Measurements from ENCODE around the gene IGFBP6. TPM values are rescaled to one million over a fixed set of nuclear protein-coding genes. Genes with fewer than 3 reads are reported as not detected.
"Not testable (repeated sequence)": the region's sequence is repeated elsewhere in the genome, so short reads cannot be mapped to it uniquely, and the experiment has no call there.

Gene IGFBP6
- total and polyA plus RNA-seq, 12 donors: 12.9 to 559 (median 212) TPM

DNA sequence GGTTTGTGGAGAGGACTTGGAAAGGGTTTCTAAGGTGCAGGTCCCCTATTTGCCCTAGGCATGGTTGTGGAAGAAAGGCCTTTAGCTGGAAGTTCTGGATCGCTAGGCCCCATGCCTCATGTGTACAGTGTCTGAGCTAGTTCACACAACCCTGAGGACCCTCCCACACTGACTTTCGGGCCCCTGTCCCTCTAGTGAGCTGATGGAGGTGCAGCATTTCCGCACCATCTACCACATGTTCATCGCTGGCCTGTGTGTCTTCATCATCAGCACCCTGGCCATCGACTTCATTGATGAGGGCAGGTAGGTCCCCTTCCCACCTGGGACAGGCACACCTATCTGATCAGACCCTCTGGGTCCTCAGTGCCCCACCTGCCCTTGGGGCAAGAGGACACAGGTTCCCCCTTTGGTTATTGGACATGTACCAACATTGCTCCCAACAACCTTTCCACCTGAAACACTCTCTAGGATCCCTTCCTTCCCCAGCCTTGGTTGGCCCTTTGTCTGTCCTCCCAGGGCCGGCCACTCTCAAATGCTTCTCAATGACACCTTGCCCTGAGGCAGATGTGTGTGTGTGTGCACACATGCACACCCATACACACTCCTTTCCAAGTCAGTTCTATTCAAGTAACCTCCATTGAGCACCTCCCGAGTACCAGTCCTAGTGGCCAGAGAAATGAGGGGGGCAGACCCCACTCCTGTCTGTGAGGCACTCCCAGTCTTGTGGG is 8.4 kb downstream of the IGFBP6 start:
- Histone ChIP-seq H3K4me3 (no peak overlapping the region), H3K9me3 (replicated peaks in 1 of 3) (no peaks in the 10 kb centered on the region), H3K36me3 (replicated peaks in 1 of 2) (no peaks in the 10 kb centered on the region), H3K27me3 (no peaks in the 10 kb centered on the region), H3K4me1 (replicated peaks in 1 of 2) (no peaks in the 10 kb centered on the region), H3K27ac (peak overlapping the region in 1 of 5 donors; percentile 3)
- WGBS, 4 donors: 93 to 97% (median 93%) methylated on average over 3 to 7 of the region's 7 CpGs
- intact Hi-C loops (cut with DNase I): no loop called here
- peak in 1 of 7 donors; percentile 34 for DNase-seq
- no peak for TF ChIP-seq POLR2A (IDR thresholded peaks at IDR 0.05)
- TF ChIP-seq, protein P1, sequence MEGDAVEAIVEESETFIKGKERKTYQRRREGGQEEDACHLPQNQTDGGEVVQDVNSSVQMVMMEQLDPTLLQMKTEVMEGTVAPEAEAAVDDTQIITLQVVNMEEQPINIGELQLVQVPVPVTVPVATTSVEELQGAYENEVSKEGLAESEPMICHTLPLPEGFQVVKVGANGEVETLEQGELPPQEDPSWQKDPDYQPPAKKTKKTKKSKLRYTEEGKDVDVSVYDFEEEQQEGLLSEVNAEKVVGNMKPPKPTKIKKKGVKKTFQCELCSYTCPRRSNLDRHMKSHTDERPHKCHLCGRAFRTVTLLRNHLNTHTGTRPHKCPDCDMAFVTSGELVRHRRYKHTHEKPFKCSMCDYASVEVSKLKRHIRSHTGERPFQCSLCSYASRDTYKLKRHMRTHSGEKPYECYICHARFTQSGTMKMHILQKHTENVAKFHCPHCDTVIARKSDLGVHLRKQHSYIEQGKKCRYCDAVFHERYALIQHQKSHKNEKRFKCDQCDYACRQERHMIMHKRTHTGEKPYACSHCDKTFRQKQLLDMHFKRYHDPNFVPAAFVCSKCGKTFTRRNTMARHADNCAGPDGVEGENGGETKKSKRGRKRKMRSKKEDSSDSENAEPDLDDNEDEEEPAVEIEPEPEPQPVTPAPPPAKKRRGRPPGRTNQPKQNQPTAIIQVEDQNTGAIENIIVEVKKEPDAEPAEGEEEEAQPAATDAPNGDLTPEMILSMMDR (IDR thresholded peaks at IDR 0.05): no peak

DNA sequence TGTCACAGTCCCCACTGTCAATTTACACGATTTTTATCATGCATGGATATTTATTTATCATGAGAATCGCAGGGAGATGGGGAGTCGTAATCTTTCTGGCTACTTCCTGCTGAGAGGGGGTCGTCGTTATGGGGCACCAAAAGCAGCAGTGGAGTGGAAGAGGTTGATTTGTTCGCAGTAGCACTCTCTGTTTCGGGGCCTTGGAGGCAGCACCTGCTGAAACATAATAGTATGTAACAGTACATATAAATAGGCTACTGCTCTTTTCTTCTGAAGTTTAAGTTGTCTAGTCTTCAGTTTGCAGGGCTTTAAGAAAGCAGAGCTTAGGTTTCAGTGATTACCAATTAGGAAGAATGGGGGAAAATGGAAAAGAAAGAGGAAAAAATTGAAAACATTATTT is 9.7 kb downstream of the IGFBP6 start:
- no peaks in the 10 kb centered on the region for H3K36me3 ChIP-seq (replicated peaks in 1 of 2)
- H3K27me3 ChIP-seq: no peaks in the 10 kb centered on the region
- TF ChIP-seq, protein P1 (IDR thresholded peaks at IDR 0.05): no peak
- no peak for TF ChIP-seq POLR2A (IDR thresholded peaks at IDR 0.05)
- intact Hi-C loops (cut with DNase I): no loop called here
- peak in 1 of 7 donors; percentile 9 for DNase-seq
- WGBS, 4 donors: 54 to 69% (median 63%) methylated on average over 7 of the region's 7 CpGs
- no peak overlapping the region for H3K27ac ChIP-seq
- H3K4me1 ChIP-seq (replicated peaks in 1 of 2): no peaks in the 10 kb centered on the region
- H3K4me3 ChIP-seq: no peak overlapping the region
- no peaks in the 10 kb centered on the region for H3K9me3 ChIP-seq (replicated peaks in 1 of 3)

DNA sequence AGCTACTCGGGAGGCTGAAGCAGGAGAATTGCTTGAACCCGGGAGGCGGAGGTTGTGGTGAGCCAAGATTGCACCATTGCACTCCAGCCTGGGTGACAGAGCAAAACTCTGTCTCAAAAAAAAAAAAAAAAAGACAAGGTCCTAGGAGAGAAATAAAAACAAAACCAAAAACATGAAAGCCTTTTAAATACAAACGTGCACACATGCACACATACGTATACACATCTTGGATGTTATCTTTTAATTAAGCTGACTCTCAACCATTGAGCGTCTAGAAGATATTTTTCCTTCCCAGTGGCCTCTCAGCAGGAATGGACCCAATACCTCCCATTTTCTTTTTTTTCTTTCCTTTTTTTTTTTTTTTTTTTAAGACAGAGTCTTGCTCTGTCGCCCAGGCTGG is 15.0 kb downstream of the IGFBP6 start:
- 77 to 87% (median 81%) methylated on average over 7 of the region's 7 CpGs for WGBS, 4 donors
- H3K4me3 ChIP-seq; DNase-seq; H3K9me3 ChIP-seq (replicated peaks in 1 of 3); H3K36me3 ChIP-seq (replicated peaks in 1 of 2); intact Hi-C loops (cut with DNase I); H3K27ac ChIP-seq; H3K27me3 ChIP-seq; H3K4me1 ChIP-seq (replicated peaks in 1 of 2): not testable (repeated sequence)

DNA sequence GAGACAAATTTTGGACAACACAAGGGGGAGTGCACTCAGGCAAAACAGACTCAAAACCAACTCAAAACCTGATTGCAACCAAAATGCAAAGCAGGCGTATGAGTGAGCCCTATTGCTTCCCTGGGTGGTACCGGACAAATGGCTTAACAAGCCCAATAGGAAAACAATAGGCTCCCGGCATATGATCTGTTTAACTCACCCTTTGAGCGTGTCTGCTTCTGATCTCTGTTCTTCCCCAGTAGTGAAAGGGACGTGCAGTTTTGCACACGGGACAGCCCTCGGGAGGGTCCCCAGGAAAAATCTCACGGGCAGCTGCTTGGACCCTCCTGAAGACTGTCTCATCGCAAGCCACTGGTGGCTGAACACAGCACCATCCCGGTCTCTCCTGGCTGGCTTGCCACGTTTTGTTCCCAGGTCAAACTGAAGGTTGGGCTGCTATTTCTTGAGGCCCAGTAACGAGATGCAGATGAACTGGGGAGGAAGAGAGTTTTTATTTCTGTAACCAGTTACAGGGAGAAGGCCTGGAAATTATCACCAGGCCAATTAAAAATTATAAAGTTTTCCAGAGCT is 15.8 kb downstream of the IGFBP6 start:
- intact Hi-C loops (cut with DNase I): no loop called here
- DNase-seq: peak in 1 of 7 donors; percentile 13
- H3K9me3 ChIP-seq (replicated peaks in 1 of 3): no peaks in the 10 kb centered on the region
- H3K4me3 ChIP-seq: no peak overlapping the region
- H3K36me3 ChIP-seq (replicated peaks in 1 of 2): no peaks in the 10 kb centered on the region
- TF ChIP-seq, protein P1 (IDR thresholded peaks at IDR 0.05): no peak
- no peak for TF ChIP-seq POLR2A (IDR thresholded peaks at IDR 0.05)
- no peaks in the 10 kb centered on the region for H3K4me1 ChIP-seq (replicated peaks in 1 of 2)
- H3K27ac ChIP-seq: no peak overlapping the region
- WGBS, 4 donors: 86 to 90% (median 88%) methylated on average over 12 of the region's 12 CpGs
- H3K27me3 ChIP-seq: no peaks in the 10 kb centered on the region

DNA sequence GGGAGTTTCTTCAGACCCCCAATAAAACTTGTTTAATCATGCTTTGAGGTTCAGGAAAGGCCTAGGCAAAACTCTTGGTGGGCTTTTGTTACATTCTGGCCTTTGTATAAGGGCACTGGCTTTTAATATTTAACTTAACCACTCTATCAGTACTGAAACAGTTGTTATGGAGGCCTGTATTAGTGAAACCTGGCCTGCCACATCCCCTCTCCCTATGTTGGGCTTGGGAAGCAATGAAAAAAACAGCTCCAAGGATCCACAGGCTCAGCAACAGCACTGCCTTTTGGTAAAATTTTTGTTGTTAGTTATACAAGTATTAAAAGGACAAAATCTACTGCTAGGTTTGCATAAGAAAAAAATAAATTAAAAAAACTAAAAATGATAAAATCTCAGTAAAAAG is 16.5 kb downstream of the IGFBP6 start:
- no peak for DNase-seq
- Histone ChIP-seq H3K4me1 (replicated peaks in 1 of 2) (no peaks in the 10 kb centered on the region), H3K36me3 (replicated peaks in 1 of 2) (no peaks in the 10 kb centered on the region), H3K9me3 (replicated peaks in 1 of 3) (no peaks in the 10 kb centered on the region), H3K27ac (no peak overlapping the region), H3K27me3 (no peaks in the 10 kb centered on the region), H3K4me3 (no peak overlapping the region)
- intact Hi-C loops (cut with DNase I): no loop called here
- TF ChIP-seq, protein P1 (IDR thresholded peaks at IDR 0.05): no peak
- TF ChIP-seq POLR2A (IDR thresholded peaks at IDR 0.05): no peak

Data from adrenal gland (tissue), 12 donors.